ENCODE data around the gene PSMB3. TPM values are rescaled to one million over a fixed set of nuclear protein-coding genes. Genes with fewer than 3 reads are reported as not detected.

The PSMB3 gene
- total RNA-seq, result 100 to 1,000 TPM; 182 to 189 TPM

GRCh38 chr17:38752308-38753070 lies at the start of gene PSMB3:
Gene PSMB3 (plus strand): TSS chr17:38752741. CDS start chr17:38752827, 86 bp downstream.
- peaks cover 28% of the 10 kb centered on the region for H3K4me1 Mint-ChIP-seq
- DNase-seq (peak; percentile 90), ATAC-seq (ENCODE audit: low read depth) (peak; percentile 90)
- peak within 1 kb of the TSS; percentile 97 for H3K27ac Mint-ChIP-seq
- H3K36me3 Mint-ChIP-seq, result peaks cover 13% of the 10 kb centered on the region
- POLR2A ChIA-PET, result interaction anchor here (0.5 to 2.1 kb wide), 12 partner anchors 10 to 864 kb away, joined by 3 to 7 read pairs (median 3); partner anchors contain the start of genes MLLT6 and RPL23
- no peaks in the 10 kb centered on the region for H3K9me3 Mint-ChIP-seq
- H3K27me3 Mint-ChIP-seq, result peaks cover 23% of the 10 kb centered on the region
- peak within 1 kb of the TSS; percentile 98 for H3K4me3 Mint-ChIP-seq

DNA sequence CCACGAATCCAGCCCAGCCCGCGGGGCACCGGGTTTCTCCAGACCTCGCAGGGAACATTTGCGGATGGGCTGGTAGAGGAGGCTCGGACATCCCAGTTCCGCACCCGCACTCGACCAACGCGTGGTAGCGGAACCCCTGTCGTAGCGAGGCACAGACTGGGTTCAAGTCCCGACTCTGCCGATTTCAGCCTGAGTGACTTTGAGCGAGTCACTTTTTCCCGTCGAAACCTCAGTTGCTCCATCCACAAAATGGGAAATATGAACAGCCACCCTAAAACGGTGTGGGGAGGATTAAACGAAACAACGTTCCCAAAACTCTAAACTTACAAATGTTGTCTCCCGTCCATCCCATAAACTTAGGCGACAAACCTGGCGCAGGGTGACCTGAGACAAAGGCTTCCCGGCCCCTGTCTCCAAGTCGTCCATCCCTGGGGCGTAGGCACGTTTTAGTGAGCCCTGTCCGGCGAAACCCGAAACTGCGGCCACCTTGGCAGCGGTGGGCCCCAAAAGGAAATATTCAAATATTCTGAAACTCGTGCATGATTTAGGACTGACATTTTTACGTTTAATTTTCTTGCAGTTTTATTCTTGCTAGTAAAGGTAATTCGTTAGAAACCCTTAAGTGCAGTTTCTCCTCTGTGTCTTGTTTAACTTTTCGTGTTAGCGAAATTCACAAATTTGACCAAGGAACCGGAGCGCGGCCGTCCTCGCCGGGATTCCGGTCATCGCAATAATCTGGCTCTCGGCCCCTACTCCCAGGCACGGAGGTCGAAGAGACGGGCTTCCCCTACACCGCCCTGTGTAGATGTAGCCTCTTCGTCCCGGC lies 49.4 kb upstream of the PSMB3 start:
- no peaks in the 10 kb centered on the region for H3K9me3 Mint-ChIP-seq
- no peaks in the 10 kb centered on the region for H3K27me3 Mint-ChIP-seq
- peaks cover 4% of the 10 kb centered on the region for H3K36me3 Mint-ChIP-seq
- H3K4me3 Mint-ChIP-seq, result peak overlapping the region; percentile 96
- DNase-seq (no peak), ATAC-seq (ENCODE audit: low read depth) (no peak)
- peaks cover 30% of the 10 kb centered on the region for H3K4me1 Mint-ChIP-seq
- H3K27ac Mint-ChIP-seq, result peak overlapping the region; percentile 97
- POLR2A ChIA-PET, result interaction anchor here (0.6 to 5.2 kb wide), 7 partner anchors 15 to 174 kb away, joined by 3 to 111 read pairs (median 10); partner anchors contain the start of gene EPOP

DNA sequence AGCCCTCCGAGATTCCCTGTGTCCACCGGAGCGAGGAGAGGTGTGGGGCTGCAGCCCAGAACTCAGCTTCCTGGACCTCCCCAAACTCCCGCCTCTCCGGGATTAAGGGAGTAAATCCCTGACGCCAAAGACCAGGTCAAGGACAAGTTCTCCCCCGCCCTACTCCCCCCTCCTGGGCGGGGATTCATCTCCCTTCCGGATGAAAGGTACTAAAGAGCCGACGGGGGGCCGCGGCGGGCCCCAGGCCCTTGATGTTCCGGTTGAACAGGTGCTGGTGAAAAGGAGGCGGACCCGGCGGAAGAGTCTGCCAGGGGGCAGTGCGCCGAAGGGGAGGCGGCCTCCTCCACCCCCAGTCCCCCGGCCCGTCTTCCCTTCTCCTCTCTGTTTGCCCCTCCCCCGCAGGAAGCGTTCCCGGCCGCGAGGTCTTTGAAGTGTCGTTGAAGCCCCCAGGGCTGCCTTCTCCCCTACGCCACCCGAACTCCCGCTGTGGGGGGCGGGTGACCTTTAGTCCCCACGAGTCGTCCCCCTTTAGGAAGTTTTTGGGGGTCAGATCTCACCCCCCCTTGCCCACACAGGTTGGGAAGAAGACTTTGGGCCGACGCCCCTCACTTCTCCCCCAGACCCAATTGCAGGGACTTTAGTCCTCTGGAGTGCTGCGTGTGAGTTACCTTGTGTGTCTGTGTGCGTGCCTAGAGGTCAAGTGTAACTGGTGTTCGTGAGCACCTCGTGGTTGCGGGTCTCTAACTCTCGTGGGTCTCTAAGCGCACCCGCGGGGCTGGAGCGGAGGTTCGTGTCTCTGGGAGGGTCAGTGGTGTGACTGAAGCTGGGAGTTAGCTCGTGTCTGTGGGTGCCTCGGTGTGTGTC lies 48.6 kb upstream of the PSMB3 start:
- peak; percentile 20 for ATAC-seq (ENCODE audit: low read depth)
- H3K27me3 Mint-ChIP-seq, result no peaks in the 10 kb centered on the region
- H3K36me3 Mint-ChIP-seq, result peaks cover 4% of the 10 kb centered on the region
- peaks cover 29% of the 10 kb centered on the region for H3K4me1 Mint-ChIP-seq
- no peaks in the 10 kb centered on the region for H3K9me3 Mint-ChIP-seq
- DNase-seq, result peak; percentile 80
- peak overlapping the region; percentile 97 for H3K27ac Mint-ChIP-seq
- peak overlapping the region; percentile 96 for H3K4me3 Mint-ChIP-seq
- POLR2A ChIA-PET, result interaction anchor here (0.7 to 5.2 kb wide), 12 partner anchors 8 to 150 kb away, joined by 3 to 111 read pairs (median 6); partner anchors contain the start of genes EPOP and RPL23

DNA sequence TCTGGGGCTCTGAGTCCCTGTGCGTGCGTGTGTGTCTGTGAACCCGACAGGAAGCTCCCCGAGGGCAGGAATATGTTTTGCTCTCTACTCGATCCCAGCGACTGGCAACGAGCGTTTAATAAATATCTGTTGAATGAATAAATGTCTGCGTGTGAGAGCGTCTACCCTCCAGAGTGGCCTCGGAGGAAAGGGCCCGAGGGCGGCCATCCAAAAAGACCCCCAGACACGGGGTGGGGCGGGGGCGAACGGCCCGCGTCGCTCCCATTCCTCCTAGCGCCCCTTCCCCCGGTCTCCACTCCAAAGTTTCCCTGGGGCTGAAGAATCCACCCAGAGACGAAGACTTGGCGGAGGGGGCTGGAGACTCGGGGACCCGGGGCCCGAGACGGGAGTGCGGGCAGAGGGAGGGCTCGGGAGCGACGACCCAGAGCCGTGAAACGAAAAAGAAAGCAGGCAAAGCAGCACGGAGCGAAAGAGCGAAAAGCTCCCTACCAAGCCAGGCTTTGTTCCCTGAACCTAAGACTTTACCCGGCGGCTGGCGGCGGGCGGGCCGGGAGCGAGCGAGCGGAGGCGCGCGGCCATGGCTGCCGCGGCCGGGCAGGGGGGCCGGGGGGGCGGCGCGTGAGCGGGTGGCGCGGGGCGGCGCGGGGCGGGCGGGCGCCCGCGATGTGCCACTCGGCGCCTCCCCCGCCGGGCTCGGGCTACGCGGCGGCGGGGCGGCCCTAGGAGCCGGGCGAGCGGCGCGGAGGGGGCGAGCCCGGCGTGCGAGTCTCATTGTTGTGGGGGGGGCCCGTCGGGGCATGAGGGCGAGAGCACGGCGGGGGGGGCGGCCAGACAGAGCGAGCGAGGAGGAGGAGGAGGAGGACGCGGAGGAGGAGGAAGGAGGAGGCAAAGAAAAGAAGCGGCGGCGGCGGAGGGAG lies 47.7 kb upstream of the PSMB3 start, which contains the start of gene MLLT6:
MLLT6 (plus strand) TSS at position 668 of the 917 bp plus-strand sequence. CDS start 360 bp downstream, outside the sequence.
- ATAC-seq (ENCODE audit: low read depth) (peak; percentile 20), DNase-seq (peak; percentile 80)
- Mint-ChIP-seq H3K27me3 (no peaks in the 10 kb centered on the region), H3K4me1 (peaks cover 35% of the 10 kb centered on the region), H3K9me3 (no peaks in the 10 kb centered on the region), H3K4me3 (peak within 1 kb of the TSS; percentile 96), H3K36me3 (peaks cover 10% of the 10 kb centered on the region), H3K27ac (peak within 1 kb of the TSS; percentile 97)
- POLR2A ChIA-PET, result interaction anchor here (0.7 to 5.2 kb wide), 13 partner anchors 9 to 164 kb away, joined by 3 to 111 read pairs (median 7); partner anchors contain the start of genes EPOP, LASP1 and RPL23

DNA sequence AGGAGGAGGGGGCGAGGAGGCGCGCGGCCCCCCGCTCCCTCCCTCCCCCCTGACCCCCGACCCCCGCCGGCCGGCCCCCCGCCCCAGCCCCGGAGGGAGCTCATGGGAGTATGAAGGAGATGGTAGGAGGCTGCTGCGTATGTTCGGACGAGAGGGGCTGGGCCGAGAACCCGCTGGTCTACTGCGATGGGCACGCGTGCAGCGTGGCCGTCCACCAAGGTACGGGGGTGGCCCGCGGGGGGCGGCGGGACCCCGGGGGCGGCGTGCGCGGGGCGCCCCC lies 47.1 kb upstream of the PSMB3 start:
- no peak for ATAC-seq (ENCODE audit: low read depth)
- peaks cover 14% of the 10 kb centered on the region for H3K36me3 Mint-ChIP-seq

DNA sequence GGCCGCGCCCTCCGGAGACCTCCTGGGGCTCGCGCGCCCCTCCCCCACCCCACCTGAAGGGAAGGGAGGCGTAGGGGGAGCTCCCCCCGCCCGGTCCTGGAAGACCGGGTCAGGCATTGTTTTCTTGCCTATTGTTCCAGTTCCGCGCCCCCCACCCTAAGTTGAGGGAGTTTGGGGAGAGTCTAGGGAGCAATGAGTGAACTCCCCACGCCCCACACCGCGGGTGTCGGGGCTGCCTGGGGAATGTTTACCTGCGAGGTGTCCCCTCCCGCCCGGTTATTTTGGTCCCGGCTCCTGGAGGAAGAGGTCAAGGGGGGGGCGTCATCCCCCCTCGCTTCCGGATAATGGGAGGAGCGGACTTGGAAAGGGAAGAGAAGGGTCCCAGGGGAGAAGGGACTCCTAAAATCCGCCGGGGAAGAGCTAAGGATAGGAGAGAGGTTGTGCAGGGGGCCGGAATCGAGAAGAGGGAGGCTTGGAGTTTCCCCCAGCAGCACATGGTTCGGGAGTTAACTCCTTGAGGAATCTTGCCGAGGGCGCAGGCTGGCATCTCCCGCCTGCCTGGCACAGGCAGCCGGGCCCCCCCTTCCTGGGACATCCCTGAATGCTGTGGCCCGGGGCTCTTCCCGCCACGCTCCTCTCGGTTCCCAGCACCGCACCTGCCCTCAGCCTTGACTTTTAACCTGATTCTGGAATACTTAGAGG lies 46.6 kb upstream of the PSMB3 start:
- Mint-ChIP-seq H3K36me3 (peaks cover 18% of the 10 kb centered on the region), H3K9me3 (no peaks in the 10 kb centered on the region), H3K27me3 (no peaks in the 10 kb centered on the region), H3K4me1 (peaks cover 39% of the 10 kb centered on the region), H3K4me3 (peak overlapping the region; percentile 95), H3K27ac (peak overlapping the region; percentile 81)
- ATAC-seq (ENCODE audit: low read depth), result no peak
- no peak for DNase-seq
- POLR2A ChIA-PET, result interaction anchor here (0.7 to 5.2 kb wide), 13 partner anchors 8 to 163 kb away, joined by 3 to 111 read pairs (median 8); partner anchors contain the start of genes EPOP and LASP1

More for the DNA sequence above, 47.1 kb upstream of the PSMB3 start:
- DNase-seq, result peak; percentile 66
- H3K27me3 Mint-ChIP-seq, result no peaks in the 10 kb centered on the region
- H3K4me3 Mint-ChIP-seq, result peak overlapping the region; percentile 69
- H3K4me1 Mint-ChIP-seq, result peaks cover 36% of the 10 kb centered on the region
- H3K9me3 Mint-ChIP-seq, result no peaks in the 10 kb centered on the region
- H3K27ac Mint-ChIP-seq, result peak overlapping the region; percentile 70
- POLR2A ChIA-PET, result interaction anchor here (0.7 to 5.2 kb wide), 14 partner anchors 9 to 164 kb away, joined by 3 to 111 read pairs (median 8); partner anchors contain the start of genes EPOP and LASP1

DNA sequence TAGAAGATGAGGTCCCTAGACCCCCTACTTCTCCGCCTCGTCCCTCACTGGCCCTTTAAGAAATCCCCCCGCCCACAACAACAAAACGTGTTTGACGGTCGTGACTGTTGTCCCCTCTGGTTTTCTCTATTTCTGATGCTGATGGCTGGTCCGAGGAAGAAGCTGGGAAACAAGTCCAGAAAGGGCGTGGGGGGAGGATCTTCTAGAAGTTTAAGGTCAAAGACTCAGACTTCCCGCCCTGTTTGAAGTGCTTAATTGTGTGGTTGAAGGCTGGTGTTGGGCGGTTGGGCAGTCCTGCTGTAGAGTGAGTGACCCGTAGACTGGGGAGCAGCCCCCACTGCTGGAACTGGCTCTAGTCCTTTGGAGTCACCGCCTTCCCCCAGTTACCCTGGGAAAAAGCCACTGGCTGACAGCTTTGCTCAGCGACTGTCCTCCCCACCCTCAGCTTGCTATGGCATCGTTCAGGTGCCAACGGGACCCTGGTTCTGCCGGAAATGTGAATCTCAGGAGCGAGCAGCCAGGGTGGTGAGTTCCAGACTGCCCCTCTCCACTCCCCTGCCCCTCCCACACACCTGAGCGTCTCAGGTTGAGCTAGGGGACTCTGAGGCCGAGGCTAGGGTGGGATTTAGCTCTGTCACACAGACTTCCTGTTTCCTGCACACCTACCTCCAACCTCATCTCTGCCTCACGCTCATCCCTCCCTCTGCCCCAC lies 45.9 kb upstream of the PSMB3 start:
- POLR2A ChIA-PET, result interaction anchor here (0.6 to 5.2 kb wide), 11 partner anchors 9 to 446 kb away, joined by 3 to 111 read pairs (median 5); partner anchors contain the start of gene EPOP
- ATAC-seq (ENCODE audit: low read depth) (no peak), DNase-seq (no peak)
- Mint-ChIP-seq H3K9me3 (no peaks in the 10 kb centered on the region), H3K4me3 (peak overlapping the region; percentile 95), H3K4me1 (peaks cover 39% of the 10 kb centered on the region), H3K27ac (peak overlapping the region; percentile 81), H3K36me3 (peaks cover 18% of the 10 kb centered on the region), H3K27me3 (no peaks in the 10 kb centered on the region)

GRCh38 chr17:38707678-38708351 lies 44.7 kb upstream of the PSMB3 start:
- Mint-ChIP-seq H3K27ac (peak overlapping the region; percentile 81), H3K36me3 (peaks cover 18% of the 10 kb centered on the region), H3K4me1 (peaks cover 42% of the 10 kb centered on the region), H3K4me3 (peak overlapping the region; percentile 95), H3K9me3 (no peaks in the 10 kb centered on the region), H3K27me3 (no peaks in the 10 kb centered on the region)
- POLR2A ChIA-PET, result interaction anchor here (0.9 to 5.2 kb wide), 6 partner anchors 11 to 27 kb away, joined by 3 to 111 read pairs (median 14); no protein-coding TSS in a partner anchor
- no peak for ATAC-seq (ENCODE audit: low read depth)
- no peak for DNase-seq

DNA sequence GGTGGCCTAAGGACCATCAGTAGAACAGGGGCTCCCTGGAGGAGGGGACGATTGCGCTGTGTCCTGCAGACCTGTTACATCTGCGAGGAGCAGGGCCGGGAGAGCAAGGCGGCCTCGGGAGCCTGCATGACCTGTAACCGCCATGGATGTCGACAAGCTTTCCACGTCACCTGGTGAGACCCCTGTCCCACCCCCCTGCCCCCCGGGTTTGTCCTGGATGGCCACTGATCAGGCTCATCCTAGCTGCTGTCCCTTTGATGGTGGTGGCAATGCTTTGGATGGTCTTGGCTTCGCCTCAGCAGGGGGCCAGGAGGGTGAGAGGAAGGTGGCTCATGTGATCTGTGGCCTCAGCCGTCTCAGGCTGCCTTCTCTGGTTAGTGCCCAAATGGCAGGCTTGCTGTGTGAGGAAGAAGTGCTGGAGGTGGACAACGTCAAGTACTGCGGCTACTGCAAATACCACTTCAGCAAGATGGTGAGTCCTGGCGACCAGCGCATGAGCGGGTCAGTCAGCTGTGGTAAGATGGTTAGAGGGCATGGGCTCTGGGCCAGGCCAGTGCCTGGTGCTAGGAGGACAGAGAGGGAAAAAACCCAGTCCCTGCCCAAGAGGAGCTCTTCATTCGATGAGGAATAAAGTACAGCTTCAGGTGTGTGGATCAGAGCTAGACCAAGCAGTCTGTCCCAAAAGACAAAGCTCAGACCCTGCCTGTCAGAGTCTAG lies 43.3 kb upstream of the PSMB3 start:
- POLR2A ChIA-PET, result interaction anchor here (0.6 to 4.3 kb wide), 3 partner anchors 9 to 19 kb away, joined by 3 to 32 read pairs (median 3); no protein-coding TSS in a partner anchor
- no peaks in the 10 kb centered on the region for H3K9me3 Mint-ChIP-seq

More for the DNA sequence above, 43.3 kb upstream of the PSMB3 start:
- Mint-ChIP-seq H3K27ac (peak overlapping the region; percentile 10), H3K27me3 (no peaks in the 10 kb centered on the region), H3K36me3 (peaks cover 18% of the 10 kb centered on the region), H3K4me3 (no peak overlapping the region), H3K4me1 (peaks cover 45% of the 10 kb centered on the region)
- ATAC-seq (ENCODE audit: low read depth) (no peak), DNase-seq (no peak)
